ENCODE data around the gene ENTREP3. TPM values are rescaled to one million over a fixed set of nuclear protein-coding genes. Genes with fewer than 3 reads are reported as not detected.

The ENTREP3 gene
- total and polyA plus RNA-seq, 4 donors, result 8.4 to 28.7 (median 12.9) TPM

DNA sequence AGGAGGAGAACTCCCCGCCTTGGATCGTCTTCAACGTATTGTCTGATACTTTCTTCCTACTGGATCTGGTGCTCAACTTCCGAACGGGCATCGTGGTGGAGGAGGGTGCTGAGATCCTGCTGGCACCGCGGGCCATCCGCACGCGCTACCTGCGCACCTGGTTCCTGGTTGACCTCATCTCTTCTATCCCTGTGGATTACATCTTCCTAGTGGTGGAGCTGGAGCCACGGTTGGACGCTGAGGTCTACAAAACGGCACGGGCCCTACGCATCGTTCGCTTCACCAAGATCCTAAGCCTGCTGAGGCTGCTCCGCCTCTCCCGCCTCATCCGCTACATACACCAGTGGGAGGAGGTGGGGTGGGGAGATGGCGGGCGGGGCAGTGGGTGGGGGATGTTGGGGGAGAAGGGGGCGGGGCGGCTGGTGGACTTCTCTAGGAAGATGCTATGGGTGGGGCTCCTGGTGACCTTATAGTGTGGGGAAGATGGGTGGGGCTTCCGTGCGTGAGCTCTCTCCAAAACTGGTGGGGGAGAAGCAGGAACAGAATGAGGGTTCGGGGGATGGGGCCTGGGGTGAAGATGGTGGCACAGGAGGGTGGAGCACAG lies 27.3 kb upstream of the ENTREP3 start:
- no peak for DNase-seq
- H3K27me3 ChIP-seq (ENCODE audit: control insufficient read depth in 3 of 3, insufficient read depth in 3 of 3, low read length in 2 of 3), result no peaks in the 10 kb centered on the region
- H3K9ac ChIP-seq (ENCODE audit: insufficient read depth in 1 of 2, low read length in 2 of 2), result no peak overlapping the region
- 96% methylated on average over 29 of the region's 29 CpGs for WGBS, 2 donors
- H3K4me1 ChIP-seq (ENCODE audit: control insufficient read depth in 5 of 5, insufficient read depth in 5 of 5, low read length in 5 of 5), result peaks cover 0 to 13% (median 3%) of the 10 kb centered on the region in 5 donors
- H3K27ac ChIP-seq (ENCODE audit: low read depth in 1 of 2, low read length in 1 of 2), result no peak overlapping the region
- peaks cover 0 to 4% (median 0%) of the 10 kb centered on the region in 4 donors for H3K36me3 ChIP-seq (ENCODE audit: control insufficient read depth in 4 of 4, insufficient read depth in 4 of 4, low read length in 4 of 4)
- H3K4me3 ChIP-seq, result no peak overlapping the region
- TF ChIP-seq CTCF (IDR thresholded peaks at IDR 0.05; ENCODE audit: control extremely low read depth, extremely low read depth), result no peak
- no peaks in the 10 kb centered on the region for H3K9me3 ChIP-seq (ENCODE audit: control insufficient read depth in 4 of 4, insufficient read depth in 3 of 4, low read length in 3 of 4)
- no peak for ATAC-seq (ENCODE audit: insufficient read depth, low FRiP score)

DNA sequence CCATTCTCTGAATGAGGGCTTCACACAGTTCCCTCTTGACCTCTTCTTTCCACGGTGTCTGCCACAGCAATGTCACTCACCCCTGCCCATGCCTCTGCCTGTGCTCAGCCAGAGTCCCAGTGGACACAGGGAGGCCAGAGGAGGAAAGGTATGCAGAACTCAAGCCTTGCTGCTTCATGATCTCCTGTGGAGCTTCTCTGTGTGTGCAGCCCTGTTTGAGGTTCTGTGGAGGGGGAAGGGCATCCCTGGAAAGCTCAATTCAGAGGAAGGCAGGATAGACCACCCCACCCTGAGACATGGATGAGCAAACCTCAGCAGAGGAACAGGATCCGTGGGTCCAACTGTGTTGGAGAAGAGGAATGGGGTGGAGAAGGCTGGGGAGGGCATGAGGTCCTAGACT lies 24.0 kb upstream of the ENTREP3 start:
- Histone ChIP-seq H3K4me1 (ENCODE audit: control insufficient read depth in 5 of 5, insufficient read depth in 5 of 5, low read length in 5 of 5) (peaks cover 0 to 20% (median 8%) of the 10 kb centered on the region in 5 donors), H3K4me3 (no peak overlapping the region), H3K36me3 (ENCODE audit: control insufficient read depth in 4 of 4, insufficient read depth in 4 of 4, low read length in 4 of 4) (peaks cover 0 to 4% (median 0%) of the 10 kb centered on the region in 4 donors), H3K27me3 (ENCODE audit: control insufficient read depth in 3 of 3, insufficient read depth in 3 of 3, low read length in 2 of 3) (no peaks in the 10 kb centered on the region), H3K9ac (ENCODE audit: insufficient read depth in 1 of 2, low read length in 2 of 2) (no peak overlapping the region), H3K27ac (ENCODE audit: low read depth in 1 of 2, low read length in 1 of 2) (no peak overlapping the region), H3K9me3 (ENCODE audit: control insufficient read depth in 4 of 4, insufficient read depth in 3 of 4, low read length in 3 of 4) (no peaks in the 10 kb centered on the region)
- DNase-seq, result no peak
- ATAC-seq (ENCODE audit: insufficient read depth, low FRiP score), result no peak
- WGBS, 2 donors, result 89 to 92% methylated on average over 2 of the region's 2 CpGs
- no peak for TF ChIP-seq CTCF (IDR thresholded peaks at IDR 0.05; ENCODE audit: control extremely low read depth, extremely low read depth)

DNA sequence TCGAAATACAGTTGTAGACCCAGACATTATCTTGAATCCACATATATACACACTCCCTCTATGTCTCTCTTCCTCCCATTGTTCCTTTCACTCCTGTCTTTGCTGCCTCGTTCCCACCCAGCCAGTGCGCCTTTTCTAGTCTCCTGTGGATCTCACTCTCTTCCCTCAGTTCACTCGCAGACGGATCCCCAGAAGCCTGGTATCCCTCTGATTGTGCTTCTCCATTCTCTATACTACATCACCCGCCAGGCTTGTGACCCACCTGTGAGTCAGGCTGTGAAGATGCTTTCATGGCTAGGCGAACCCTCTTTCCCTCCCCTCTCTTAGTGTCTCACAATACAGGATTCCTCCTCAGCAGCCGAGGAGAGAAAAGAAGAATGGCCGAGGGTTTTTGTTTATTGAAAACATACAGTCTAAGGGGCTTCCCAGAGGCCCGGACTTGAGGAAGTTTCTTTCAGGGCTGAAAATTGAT lies 23.4 kb upstream of the ENTREP3 start:
- H3K9me3 ChIP-seq (ENCODE audit: control insufficient read depth in 4 of 4, insufficient read depth in 3 of 4, low read length in 3 of 4), result no peaks in the 10 kb centered on the region
- TF ChIP-seq CTCF (IDR thresholded peaks at IDR 0.05; ENCODE audit: control extremely low read depth, extremely low read depth), result no peak
- H3K27ac ChIP-seq (ENCODE audit: low read depth in 1 of 2, low read length in 1 of 2), result no peak overlapping the region
- H3K4me3 ChIP-seq, result no peak overlapping the region
- no peak for DNase-seq
- no peaks in the 10 kb centered on the region for H3K27me3 ChIP-seq (ENCODE audit: control insufficient read depth in 3 of 3, insufficient read depth in 3 of 3, low read length in 2 of 3)
- peaks cover 0 to 4% (median 0%) of the 10 kb centered on the region in 4 donors for H3K36me3 ChIP-seq (ENCODE audit: control insufficient read depth in 4 of 4, insufficient read depth in 4 of 4, low read length in 4 of 4)
- ATAC-seq (ENCODE audit: insufficient read depth, low FRiP score), result no peak
- peaks cover 0 to 22% (median 8%) of the 10 kb centered on the region in 5 donors for H3K4me1 ChIP-seq (ENCODE audit: control insufficient read depth in 5 of 5, insufficient read depth in 5 of 5, low read length in 5 of 5)
- 63% methylated on average over 10 of the region's 10 CpGs for WGBS, 2 donors
- H3K9ac ChIP-seq (ENCODE audit: insufficient read depth in 1 of 2, low read length in 2 of 2), result no peak overlapping the region

Measured in lung (tissue), 12 donors.